NCI-H2196 (cell line): ENCODE results near the gene PSPN.
"Not testable (repeated sequence)": the region's sequence is repeated elsewhere in the genome, so short reads cannot be mapped to it uniquely, and the experiment has no call there.

Source experiments
- DNase-seq: peaks from one replicate; lab custom pipeline; 2025; ENCODE audit not compliant: unreplicated experiment; lab: John Stamatoyannopoulos, UW

PSPN gene

GRCh38 chr19:6402837-6403608 lies 27.3 kb upstream of the PSPN start:
- no peak for DNase-seq

GRCh38 chr19:6402058-6402457 lies 26.3 kb upstream of the PSPN start:
- DNase-seq = no peak

GRCh38 chr19:6400062-6400944 lies 24.6 kb upstream of the PSPN start:
- DNase-seq = not testable (repeated sequence)

GRCh38 chr19:6396305-6396704 lies 20.6 kb upstream of the PSPN start:
- DNase-seq = no peak

- no peak for DNase-seq
These were observed 19.1 kb upstream of the PSPN start for GRCh38 chr19:6394831-6395230.

- DNase-seq = no peak
These were observed 18.3 kb upstream of the PSPN start for GRCh38 chr19:6393983-6394412.

GRCh38 chr19:6393074-6393982 lies 17.6 kb upstream of the PSPN start, which contains the start of gene GTF2F1:
Gene GTF2F1 (minus strand): TSS chr19:6393164. CDS start chr19:6392995, 169 bp downstream.
- DNase-seq = peak; percentile 96

- no peak for DNase-seq
These were observed 16.7 kb upstream of the PSPN start for GRCh38 chr19:6392221-6393073.

- DNase-seq = no peak
These were observed 11.6 kb upstream of the PSPN start for GRCh38 chr19:6387372-6387771.

- DNase-seq = no peak
These were observed 8.6 kb upstream of the PSPN start for GRCh38 chr19:6384381-6384780.

GRCh38 chr19:6383188-6383587 lies 7.5 kb upstream of the PSPN start:
- DNase-seq = no peak

GRCh38 chr19:6381030-6381750 lies 5.5 kb upstream of the PSPN start:
- no peak for DNase-seq

- DNase-seq = no peak
These were observed 4.0 kb upstream of the PSPN start for GRCh38 chr19:6379744-6380143.

- DNase-seq = no peak
These were observed 2.8 kb upstream of the PSPN start for GRCh38 chr19:6378486-6378885.

- DNase-seq = no peak
These were observed 2.3 kb upstream of the PSPN start for GRCh38 chr19:6378041-6378440.

GRCh38 chr19:6376512-6377190 lies 918 bp upstream of the PSPN start:
- DNase-seq = no peak

- no peak for DNase-seq
These were observed 872 bp downstream of the PSPN start for GRCh38 chr19:6374711-6375410.

- no peak for DNase-seq
These were observed 1.5 kb downstream of the PSPN start for GRCh38 chr19:6374161-6374709.
